Smooth muscle cell (in vitro differentiated cells): Measurements from ENCODE around the gene CPSF4L. TPM values are rescaled to one million over a fixed set of nuclear protein-coding genes. Genes with fewer than 3 reads are reported as not detected.

Experiments used
- DNase-seq: peaks from one replicate; lab custom pipeline; 2025; ENCODE audit not compliant: unreplicated experiment; lab: John Stamatoyannopoulos, UW
- H2AFZ ChIP-seq: fragments of 200-600 bp; sonication (generic); 2 replicates; pipeline ENCODE4 v1.6.0; 2016; ENCODE audit warnings: antibody characterized with exemption, low read depth, mild to moderate bottlenecking
- H3F3A ChIP-seq: fragments of 200-600 bp; sonication (generic); 2 replicates; pipeline ENCODE4 v1.6.0; 2017; ENCODE audit warnings: antibody characterized with exemption, low read depth
- H3K27ac ChIP-seq: fragments of 200-600 bp; sonication (generic); 2 replicates; pipeline ENCODE4 v1.5.1; 2016; ENCODE audit warnings: low read depth, mild to moderate bottlenecking
- H3K27me3 ChIP-seq: fragments of 200-600 bp; sonication (generic); 2 replicates; pipeline ENCODE4 v1.6.1; 2016; ENCODE audit warnings: low read depth, mild to moderate bottlenecking
- H3K36me3 ChIP-seq: fragments of 200-600 bp; sonication (generic); 2 replicates; pipeline ENCODE4 v1.5.1; 2016; ENCODE audit warnings: low read depth
- H3K4me1 ChIP-seq: fragments of 200-600 bp; sonication (generic); 2 replicates; pipeline ENCODE4 v1.5.1; 2016; ENCODE audit warnings: low read depth
- H3K4me2 ChIP-seq: fragments of 200-600 bp; sonication (generic); 2 replicates; pipeline ENCODE4 v1.6.0; 2016; ENCODE audit warnings: mild to moderate bottlenecking
- H3K4me3 ChIP-seq: fragments of 200-600 bp; sonication (generic); 2 replicates; pipeline ENCODE4 v1.5.1; 2016; ENCODE audit warnings: mild to moderate bottlenecking
- H3K79me2 ChIP-seq: fragments of 200-600 bp; sonication (generic); 2 replicates; pipeline ENCODE4 v1.6.0; 2016; ENCODE audit warnings: low read depth, mild to moderate bottlenecking
- H3K9ac ChIP-seq: fragments of 200-600 bp; sonication (generic); 2 replicates; pipeline ENCODE4 v1.6.0; 2016; ENCODE audit warnings: low read depth
- H3K9me3 ChIP-seq: fragments of 200-600 bp; sonication (generic); replicated peaks from 2 replicates; pipeline ENCODE4 v1.5.1; 2016; ENCODE audit warnings: low read depth
- H4K20me1 ChIP-seq: fragments of 200-600 bp; sonication (generic); 2 replicates; pipeline ENCODE4 v1.6.0; 2016; ENCODE audit warnings: low read depth
- CTCF ChIP-seq: fragments of 200-600 bp; sonication (generic); IDR thresholded peaks from 2 replicates; pipeline ENCODE4 v1.5.1; 2017; ENCODE audit warnings: borderline replicate concordance, mild to moderate bottlenecking, antibody characterized with exemption; ENCODE audit not compliant: insufficient read depth, poor library complexity, severe bottlenecking
- WGBS: methylation state at CpG from one replicate; pipeline ENCODE4 v1.1.7; 2016; ENCODE audit warnings: low lambda C conversion rate; 5-methylcytosine and 5-hydroxymethylcytosine counted together
- polyA plus RNA-seq: library from polyadenylated mRNA; unstranded; fragments of >200 nt; fragmentation: Nextera tagmentation; extraction: Ambion mirVana; gene quantifications from 2 replicates; pipeline ENCODE4 v1.2.1, GENCODE V29; 2016
- total RNA-seq: library from RNA; depleted of rRNA; stranded (reverse); fragments of >200 nt; gene quantifications from 2 replicates; pipeline ENCODE4 v1.2.3, GENCODE V29; 2014

CPSF4L gene
- total and polyA plus RNA-seq, 2 experiments from 2014 or later = not detected

DNA sequence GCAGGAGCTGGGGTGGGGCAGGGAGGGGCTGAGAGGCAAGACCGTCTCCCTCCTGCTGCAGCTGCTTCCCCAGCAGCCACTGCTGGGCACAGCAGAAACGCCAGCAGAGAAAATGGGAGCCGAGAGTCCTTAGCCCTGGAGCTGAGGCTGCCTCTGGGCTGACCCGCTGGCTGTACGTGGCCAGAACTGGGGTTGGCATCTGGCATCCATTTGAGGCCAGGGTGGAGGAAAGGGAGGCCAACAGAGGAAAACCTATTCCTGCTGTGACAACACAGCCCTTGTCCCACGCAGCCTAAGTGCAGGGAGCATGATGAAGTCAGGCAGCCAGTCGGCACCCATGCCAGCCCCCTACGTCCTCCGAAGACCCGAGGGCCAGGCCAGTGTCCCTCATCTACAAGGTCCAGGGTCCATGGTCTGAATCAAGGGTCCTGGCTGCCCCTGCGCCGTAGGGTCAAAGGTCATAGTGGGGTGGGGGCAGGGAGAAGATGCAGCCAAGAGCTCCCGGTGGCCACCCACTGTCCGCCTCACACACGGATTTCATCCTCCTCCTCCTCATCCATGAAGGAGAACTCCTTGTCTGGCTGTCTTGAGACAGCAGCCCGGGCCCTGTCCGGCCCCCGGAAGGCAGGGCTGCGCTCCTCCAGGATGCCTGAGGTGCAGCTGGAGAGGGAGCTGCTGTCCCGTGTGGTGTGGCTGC lies 23.4 kb upstream of the CPSF4L start:
- 93% methylated on average over 20 of the region's 20 CpGs for WGBS
- H2AFZ ChIP-seq = no peak overlapping the region
- H3K4me3 ChIP-seq = no peak overlapping the region
- H3K27ac ChIP-seq = no peak overlapping the region
- H3K9ac ChIP-seq = no peak overlapping the region
- TF ChIP-seq CTCF = no peak
- H3K36me3 ChIP-seq = no peaks in the 10 kb centered on the region
- no peak for DNase-seq
- H4K20me1 ChIP-seq = peaks cover 76% of the 10 kb centered on the region
- H3K9me3 ChIP-seq = no peaks in the 10 kb centered on the region
- H3F3A ChIP-seq = no peaks in the 10 kb centered on the region
- H3K79me2 ChIP-seq = peaks cover 23% of the 10 kb centered on the region
- no peaks in the 10 kb centered on the region for H3K27me3 ChIP-seq
- H3K4me2 ChIP-seq = no peak overlapping the region
- peaks cover 10% of the 10 kb centered on the region for H3K4me1 ChIP-seq

DNA sequence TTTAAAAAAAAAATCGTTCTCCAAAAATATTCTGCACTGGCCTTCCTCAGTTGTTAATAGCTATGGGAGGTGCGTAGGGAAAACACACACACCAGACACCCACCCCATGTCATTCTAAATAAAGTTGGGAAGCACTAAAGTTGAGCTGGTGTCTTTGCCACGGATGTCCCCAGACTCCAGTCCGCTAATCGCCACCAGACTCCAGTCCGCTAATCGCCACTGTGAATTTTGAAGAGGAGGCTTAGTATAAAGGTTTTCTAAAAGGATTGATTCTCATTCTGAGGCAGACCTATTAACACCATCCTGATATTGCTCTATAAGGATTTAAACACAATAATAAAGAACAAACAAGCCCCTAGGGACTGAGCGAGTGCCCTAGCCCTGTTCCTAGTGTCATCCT lies 22.7 kb upstream of the CPSF4L start:
- WGBS = 82% methylated on average over 8 of the region's 8 CpGs
- H3F3A ChIP-seq = no peaks in the 10 kb centered on the region
- H3K27me3 ChIP-seq = no peaks in the 10 kb centered on the region
- DNase-seq = no peak
- H3K4me3 ChIP-seq = no peak overlapping the region
- no peak overlapping the region for H3K27ac ChIP-seq
- H3K4me1 ChIP-seq = peaks cover 10% of the 10 kb centered on the region
- no peaks in the 10 kb centered on the region for H3K9me3 ChIP-seq
- no peak overlapping the region for H3K9ac ChIP-seq
- H4K20me1 ChIP-seq = peaks cover 69% of the 10 kb centered on the region
- TF ChIP-seq CTCF = no peak
- no peak overlapping the region for H2AFZ ChIP-seq
- no peaks in the 10 kb centered on the region for H3K36me3 ChIP-seq
- H3K4me2 ChIP-seq = no peak overlapping the region
- H3K79me2 ChIP-seq = peaks cover 17% of the 10 kb centered on the region

DNA sequence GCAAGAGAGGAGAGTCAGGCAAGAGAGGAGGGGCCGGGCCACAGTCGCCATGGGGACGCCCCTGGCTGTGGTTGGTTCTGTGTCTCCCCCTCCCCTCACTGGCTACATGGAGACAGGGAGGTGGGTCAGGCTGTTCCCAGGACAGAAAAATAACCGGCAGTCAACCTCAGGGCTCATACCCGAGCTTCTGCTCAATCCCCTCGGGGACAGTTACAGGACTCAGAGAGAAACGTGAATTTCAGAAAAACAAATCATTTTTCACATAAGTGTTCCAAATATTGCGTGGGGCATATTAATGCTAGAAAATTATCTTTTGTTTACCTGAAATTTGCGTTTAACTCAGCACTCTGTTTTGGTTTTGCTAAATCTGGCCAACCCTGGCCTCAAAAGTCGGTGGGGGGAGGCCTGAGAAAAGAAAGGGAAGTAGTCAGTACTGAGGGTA lies 22.2 kb upstream of the CPSF4L start:
- WGBS = 42% methylated on average over 10 of the region's 10 CpGs
- no peak for DNase-seq
- no peak overlapping the region for H3K9ac ChIP-seq

More for the DNA sequence above, 22.2 kb upstream of the CPSF4L start:
- H3K27me3 ChIP-seq = no peaks in the 10 kb centered on the region
- no peaks in the 10 kb centered on the region for H3K9me3 ChIP-seq
- no peak overlapping the region for H3K4me3 ChIP-seq
- no peak for TF ChIP-seq CTCF
- no peak overlapping the region for H2AFZ ChIP-seq
- no peaks in the 10 kb centered on the region for H3F3A ChIP-seq
- H3K4me1 ChIP-seq = peaks cover 10% of the 10 kb centered on the region
- H3K36me3 ChIP-seq = no peaks in the 10 kb centered on the region
- peaks cover 64% of the 10 kb centered on the region for H4K20me1 ChIP-seq
- peaks cover 17% of the 10 kb centered on the region for H3K79me2 ChIP-seq
- H3K27ac ChIP-seq = no peak overlapping the region
- H3K4me2 ChIP-seq = no peak overlapping the region
